T-helper 2 cell treated with Interferon-gamma antibody and Interleukin-4, amounts not matched to agents 5 μg/mL and 100 μg/mL, for 36 hours (primary cell): ENCODE measurements around the gene CBX1.

Experiments
- DNase-seq: peaks from one replicate; pipeline ENCODE4 v3.0.0; 2021; ENCODE audit warnings: low spot score
- H3K27ac Mint-ChIP-seq: one replicate; pipeline ENCODE4 v1.8.0; 2021; ENCODE audit warnings: mild to moderate bottlenecking, mixed read lengths
- H3K27me3 Mint-ChIP-seq: one replicate; pipeline ENCODE4 v1.8.0; 2021; ENCODE audit warnings: low read depth, mixed read lengths
- H3K36me3 Mint-ChIP-seq: one replicate; pipeline ENCODE4 v1.8.0; 2021; ENCODE audit warnings: low read depth, mixed read lengths
- H3K4me1 Mint-ChIP-seq: one replicate; pipeline ENCODE4 v1.8.0; 2021; ENCODE audit warnings: low read depth, mixed read lengths
- H3K4me3 Mint-ChIP-seq: one replicate; pipeline ENCODE4 v1.8.0; 2022; ENCODE audit warnings: mild to moderate bottlenecking, moderate library complexity, mixed read lengths
- H3K9me3 Mint-ChIP-seq: one replicate; pipeline ENCODE4 v1.8.0; 2021; ENCODE audit warnings: mixed read lengths

The CBX1 gene

GRCh38 chr17:48101012-48101720 is at the start of gene CBX1:
Gene CBX1, minus strand, starts transcription at chr17:48101478. Its CDS starts 24,474 bp downstream, at chr17:48077004.
- peaks cover 4% of the 10 kb centered on the region for H3K9me3 Mint-ChIP-seq
- DNase-seq: peak; percentile 96
- H3K4me1 Mint-ChIP-seq: peaks cover 32% of the 10 kb centered on the region
- H3K36me3 Mint-ChIP-seq: peaks cover 6% of the 10 kb centered on the region
- H3K4me3 Mint-ChIP-seq: peak within 1 kb of the TSS; percentile 97
- H3K27me3 Mint-ChIP-seq: no peaks in the 10 kb centered on the region
- H3K27ac Mint-ChIP-seq: peak within 1 kb of the TSS; percentile 88

GRCh38 chr17:48150597-48151001 is 49.3 kb upstream of the CBX1 start:
- Mint-ChIP-seq H3K9me3 (no peaks in the 10 kb centered on the region), H3K4me1 (peaks cover 1% of the 10 kb centered on the region), H3K27ac (no peak overlapping the region), H3K36me3 (peaks cover 33% of the 10 kb centered on the region), H3K27me3 (no peaks in the 10 kb centered on the region), H3K4me3 (no peak overlapping the region)
- DNase-seq: no peak

GRCh38 chr17:48149787-48150463 is 48.6 kb upstream of the CBX1 start:
- H3K27me3 Mint-ChIP-seq: no peaks in the 10 kb centered on the region
- H3K36me3 Mint-ChIP-seq: peaks cover 34% of the 10 kb centered on the region
- H3K4me1 Mint-ChIP-seq: peaks cover 2% of the 10 kb centered on the region
- H3K4me3 Mint-ChIP-seq: no peak overlapping the region
- no peak overlapping the region for H3K27ac Mint-ChIP-seq
- DNase-seq: no peak
- H3K9me3 Mint-ChIP-seq: no peaks in the 10 kb centered on the region

GRCh38 chr17:48148854-48149786 is 47.8 kb upstream of the CBX1 start:
- H3K36me3 Mint-ChIP-seq: peaks cover 31% of the 10 kb centered on the region
- no peak overlapping the region for H3K27ac Mint-ChIP-seq
- H3K27me3 Mint-ChIP-seq: no peaks in the 10 kb centered on the region
- no peak overlapping the region for H3K4me3 Mint-ChIP-seq
- no peak for DNase-seq
- no peaks in the 10 kb centered on the region for H3K9me3 Mint-ChIP-seq
- H3K4me1 Mint-ChIP-seq: peaks cover 2% of the 10 kb centered on the region

- Mint-ChIP-seq H3K4me3 (no peak overlapping the region), H3K4me1 (peaks cover 2% of the 10 kb centered on the region), H3K27me3 (no peaks in the 10 kb centered on the region), H3K9me3 (no peaks in the 10 kb centered on the region), H3K27ac (no peak overlapping the region), H3K36me3 (peaks cover 26% of the 10 kb centered on the region)
- no peak for DNase-seq
Observed at GRCh38 chr17:48148029-48148770, 46.9 kb upstream of the CBX1 start.

GRCh38 chr17:48144976-48145798 is 43.9 kb upstream of the CBX1 start:
- Mint-ChIP-seq H3K36me3 (peaks cover 23% of the 10 kb centered on the region), H3K9me3 (no peaks in the 10 kb centered on the region), H3K4me3 (no peak overlapping the region), H3K27me3 (no peaks in the 10 kb centered on the region), H3K4me1 (peaks cover 4% of the 10 kb centered on the region), H3K27ac (no peak overlapping the region)
- DNase-seq: no peak

GRCh38 chr17:48144231-48144630 is 43.0 kb upstream of the CBX1 start:
- Mint-ChIP-seq H3K27me3 (no peaks in the 10 kb centered on the region), H3K4me3 (no peak overlapping the region), H3K36me3 (peaks cover 32% of the 10 kb centered on the region), H3K27ac (no peak overlapping the region), H3K4me1 (peaks cover 7% of the 10 kb centered on the region), H3K9me3 (no peaks in the 10 kb centered on the region)
- no peak for DNase-seq

GRCh38 chr17:48143629-48144028 is 42.4 kb upstream of the CBX1 start:
- Mint-ChIP-seq H3K36me3 (peaks cover 28% of the 10 kb centered on the region), H3K4me1 (peaks cover 7% of the 10 kb centered on the region), H3K27ac (no peak overlapping the region), H3K27me3 (no peaks in the 10 kb centered on the region), H3K9me3 (no peaks in the 10 kb centered on the region), H3K4me3 (no peak overlapping the region)
- no peak for DNase-seq

GRCh38 chr17:48139944-48140343 is 38.7 kb upstream of the CBX1 start:
- peaks cover 37% of the 10 kb centered on the region for H3K36me3 Mint-ChIP-seq
- H3K27me3 Mint-ChIP-seq: no peaks in the 10 kb centered on the region
- no peak overlapping the region for H3K27ac Mint-ChIP-seq
- peaks cover 5% of the 10 kb centered on the region for H3K4me1 Mint-ChIP-seq
- no peak overlapping the region for H3K4me3 Mint-ChIP-seq
- no peak for DNase-seq
- H3K9me3 Mint-ChIP-seq: no peaks in the 10 kb centered on the region

- no peaks in the 10 kb centered on the region for H3K9me3 Mint-ChIP-seq
- H3K4me3 Mint-ChIP-seq: no peak overlapping the region
- no peak for DNase-seq
- H3K36me3 Mint-ChIP-seq: peaks cover 38% of the 10 kb centered on the region
- no peaks in the 10 kb centered on the region for H3K27me3 Mint-ChIP-seq
- peaks cover 5% of the 10 kb centered on the region for H3K4me1 Mint-ChIP-seq
- H3K27ac Mint-ChIP-seq: no peak overlapping the region
Observed at GRCh38 chr17:48137656-48138055, 36.4 kb upstream of the CBX1 start.

GRCh38 chr17:48134912-48135480 is 33.7 kb upstream of the CBX1 start:
- DNase-seq: no peak
- Mint-ChIP-seq H3K36me3 (peaks cover 39% of the 10 kb centered on the region), H3K4me1 (peaks cover 1% of the 10 kb centered on the region), H3K4me3 (no peak overlapping the region), H3K9me3 (no peaks in the 10 kb centered on the region), H3K27me3 (no peaks in the 10 kb centered on the region), H3K27ac (no peak overlapping the region)

- no peak overlapping the region for H3K4me3 Mint-ChIP-seq
- H3K36me3 Mint-ChIP-seq: peaks cover 30% of the 10 kb centered on the region
- no peak overlapping the region for H3K27ac Mint-ChIP-seq
- no peaks in the 10 kb centered on the region for H3K4me1 Mint-ChIP-seq
- H3K9me3 Mint-ChIP-seq: no peaks in the 10 kb centered on the region
- no peak for DNase-seq
- no peaks in the 10 kb centered on the region for H3K27me3 Mint-ChIP-seq
Observed at GRCh38 chr17:48132385-48132784, 31.1 kb upstream of the CBX1 start.
